Left lung (tissue), 10 donors: Measurements from ENCODE around the gene FBXO15. TPM values are rescaled to one million over a fixed set of nuclear protein-coding genes. Genes with fewer than 3 reads are reported as not detected.

ENCODE experiments used
- ATAC-seq: fragments of 200-7000 bp; cut with Tn5 transposase; one replicate; pipeline ENCODE4 v1.9.1; 2020; ENCODE audit warnings: moderate library complexity
- DNase-seq, 4 donors: peaks; one replicate each; pipeline ENCODE4 v3.0.0-alpha.2; 2013 to 2020
- H3K27ac ChIP-seq, 2 donors: fragments of 200-600 bp; sonication (generic) in 1 of 2; one replicate each; pipeline versions ENCODE4 v1.5.0 to v1.8.0; 2020 to 2021
- H3K27me3 ChIP-seq, 2 donors: fragments of 200-600 bp; sonication (generic) in 1 of 2; one replicate each; pipeline versions ENCODE4 v1.5.0 to v1.8.0; 2020 to 2021
- H3K36me3 ChIP-seq, 2 donors: fragments of 200-600 bp; sonication (generic) in 1 of 2; one replicate each; pipeline versions ENCODE4 v1.5.0 to v1.8.0; 2020 to 2021
- H3K4me1 ChIP-seq, 2 donors: fragments of 200-600 bp; one replicate each; pipeline ENCODE4 v1.8.0; 2021
- H3K4me3 ChIP-seq, 2 donors: fragments of 200-600 bp; sonication (generic) in 1 of 2; one replicate each; pipeline versions ENCODE4 v1.5.0 to v1.8.0; 2020 to 2021; ENCODE audit warnings: mild to moderate bottlenecking in 1 of 2
- H3K9me3 ChIP-seq, 2 donors: fragments of 200-600 bp; sonication (generic) in 1 of 2; one replicate each; pipeline versions ENCODE4 v1.5.0 to v1.8.0; 2020 to 2021
- intact Hi-C, 2 donors: fragments of 100-400 bp; cut with DNase I; formaldehyde crosslinking; loops; one replicate each; pipeline versions ENCODE4 v1.11.2 to v1.14.2; 2022
- polyA plus RNA-seq, 6 donors: library from polyadenylated mRNA; unstranded; fragments of 120-200 nt; gene quantifications; one replicate each; pipeline ENCODE4 v1.2.1, GENCODE V29; 2013; ENCODE audit not compliant: insufficient read length in 6 of 6
- total RNA-seq, 2 donors: library from RNA; stranded (reverse); fragmentation: NEBNext Ultra II Directional; extraction: Animal tissue kit (Norgen Biotek cat#: 25700); gene quantifications; one replicate each; pipeline ENCODE4 v1.2.1, GENCODE V29; 2021
- TF ChIP-seq, protein P1 (sequence below), 2 donors: fragments of 200-600 bp; sonication (generic) in 1 of 2; IDR thresholded peaks; one replicate each; pipeline versions ENCODE4 v1.5.0 to v1.8.0; 2021; ENCODE audit warnings: antibody characterized with exemption in 2 of 2
- donor health status: DM: no; HTN: yes; CAD: no.
- donor health status: DM: no; HTN: no; CAD: no.

The FBXO15 gene
- total and polyA plus RNA-seq, 8 donors = 1.1 to 5.0 (median 2.8) TPM

DNA sequence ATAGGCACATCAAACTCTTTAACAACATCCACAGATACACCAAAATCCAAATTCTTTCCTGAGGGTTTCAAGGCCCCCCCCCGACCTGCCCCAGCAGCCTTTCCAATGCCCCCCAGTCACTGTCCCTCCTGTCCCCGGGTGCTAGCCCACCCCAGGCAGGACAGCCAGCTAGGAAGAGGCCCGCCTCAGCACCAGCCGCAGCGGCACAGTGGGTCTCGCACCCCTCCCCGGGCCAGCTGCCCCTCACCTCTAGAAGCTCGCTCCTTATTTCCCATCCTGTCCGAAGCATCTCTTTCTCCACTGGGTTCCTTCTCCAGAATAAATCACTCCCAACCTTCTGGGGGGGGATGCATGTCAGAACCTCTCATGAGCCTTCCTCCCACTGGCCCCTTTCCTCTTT lies 69.4 kb downstream of the FBXO15 start:
- no peak overlapping the region for H3K27ac ChIP-seq
- ATAC-seq (no peak), DNase-seq (no peak)
- no peaks in the 10 kb centered on the region for H3K27me3 ChIP-seq
- intact Hi-C loops = no loop called here
- no peak overlapping the region for H3K4me3 ChIP-seq
- no peaks in the 10 kb centered on the region for H3K4me1 ChIP-seq
- no peaks in the 10 kb centered on the region for H3K9me3 ChIP-seq
- H3K36me3 ChIP-seq = no peaks in the 10 kb centered on the region
- TF ChIP-seq, protein P1, sequence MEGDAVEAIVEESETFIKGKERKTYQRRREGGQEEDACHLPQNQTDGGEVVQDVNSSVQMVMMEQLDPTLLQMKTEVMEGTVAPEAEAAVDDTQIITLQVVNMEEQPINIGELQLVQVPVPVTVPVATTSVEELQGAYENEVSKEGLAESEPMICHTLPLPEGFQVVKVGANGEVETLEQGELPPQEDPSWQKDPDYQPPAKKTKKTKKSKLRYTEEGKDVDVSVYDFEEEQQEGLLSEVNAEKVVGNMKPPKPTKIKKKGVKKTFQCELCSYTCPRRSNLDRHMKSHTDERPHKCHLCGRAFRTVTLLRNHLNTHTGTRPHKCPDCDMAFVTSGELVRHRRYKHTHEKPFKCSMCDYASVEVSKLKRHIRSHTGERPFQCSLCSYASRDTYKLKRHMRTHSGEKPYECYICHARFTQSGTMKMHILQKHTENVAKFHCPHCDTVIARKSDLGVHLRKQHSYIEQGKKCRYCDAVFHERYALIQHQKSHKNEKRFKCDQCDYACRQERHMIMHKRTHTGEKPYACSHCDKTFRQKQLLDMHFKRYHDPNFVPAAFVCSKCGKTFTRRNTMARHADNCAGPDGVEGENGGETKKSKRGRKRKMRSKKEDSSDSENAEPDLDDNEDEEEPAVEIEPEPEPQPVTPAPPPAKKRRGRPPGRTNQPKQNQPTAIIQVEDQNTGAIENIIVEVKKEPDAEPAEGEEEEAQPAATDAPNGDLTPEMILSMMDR (IDR thresholded peaks at IDR 0.05) = no peak

DNA sequence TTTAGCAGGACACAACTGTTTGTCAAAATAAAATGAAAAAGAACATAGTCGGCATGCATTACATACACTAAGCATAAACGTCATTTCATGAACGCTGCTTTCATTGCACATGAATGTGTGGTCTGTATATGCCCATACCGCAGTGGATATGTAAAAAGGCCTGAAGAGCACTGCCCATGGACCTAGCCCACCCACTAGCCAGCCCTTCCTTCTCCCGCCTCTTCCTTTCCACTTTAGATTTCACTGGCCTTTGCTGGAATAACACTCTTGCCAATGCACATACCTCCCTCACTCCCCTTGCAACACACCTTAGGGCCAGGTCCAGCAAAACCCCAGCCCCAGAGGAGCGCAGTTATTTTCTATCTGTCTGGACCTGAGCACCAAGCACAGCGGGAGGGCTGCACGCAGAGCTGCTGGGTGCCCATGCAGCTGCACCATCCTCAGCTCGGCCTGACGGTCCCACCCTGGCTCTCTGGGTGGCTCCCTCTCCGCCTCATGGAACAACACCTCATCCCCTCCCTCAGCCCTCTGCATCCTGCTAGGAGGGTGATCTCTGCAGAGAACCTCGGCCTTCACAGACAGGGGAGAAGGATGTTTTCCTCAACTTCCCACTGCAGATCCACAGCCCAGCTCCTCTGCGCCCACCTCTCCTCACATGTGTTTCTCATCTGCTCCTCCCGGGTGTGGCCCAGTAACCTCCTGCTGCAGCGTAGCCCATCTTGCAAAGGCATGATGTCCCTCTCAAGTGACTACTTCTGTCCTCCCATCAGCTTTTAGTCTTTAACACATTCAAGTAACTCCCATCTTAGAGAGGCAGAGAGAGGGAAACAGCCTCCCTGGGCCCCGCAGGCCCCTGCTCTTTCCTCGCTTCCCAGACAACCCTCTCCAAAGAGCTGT lies 72.7 kb downstream of the FBXO15 start:
- H3K9me3 ChIP-seq = no peaks in the 10 kb centered on the region
- ATAC-seq (no peak), DNase-seq (no peak)
- H3K4me1 ChIP-seq = no peaks in the 10 kb centered on the region
- H3K27me3 ChIP-seq = no peaks in the 10 kb centered on the region
- no peak overlapping the region for H3K4me3 ChIP-seq
- intact Hi-C loops = no loop called here
- H3K27ac ChIP-seq = no peak overlapping the region
- no peaks in the 10 kb centered on the region for H3K36me3 ChIP-seq
- TF ChIP-seq, protein P1 (IDR thresholded peaks at IDR 0.05) = no peak

DNA sequence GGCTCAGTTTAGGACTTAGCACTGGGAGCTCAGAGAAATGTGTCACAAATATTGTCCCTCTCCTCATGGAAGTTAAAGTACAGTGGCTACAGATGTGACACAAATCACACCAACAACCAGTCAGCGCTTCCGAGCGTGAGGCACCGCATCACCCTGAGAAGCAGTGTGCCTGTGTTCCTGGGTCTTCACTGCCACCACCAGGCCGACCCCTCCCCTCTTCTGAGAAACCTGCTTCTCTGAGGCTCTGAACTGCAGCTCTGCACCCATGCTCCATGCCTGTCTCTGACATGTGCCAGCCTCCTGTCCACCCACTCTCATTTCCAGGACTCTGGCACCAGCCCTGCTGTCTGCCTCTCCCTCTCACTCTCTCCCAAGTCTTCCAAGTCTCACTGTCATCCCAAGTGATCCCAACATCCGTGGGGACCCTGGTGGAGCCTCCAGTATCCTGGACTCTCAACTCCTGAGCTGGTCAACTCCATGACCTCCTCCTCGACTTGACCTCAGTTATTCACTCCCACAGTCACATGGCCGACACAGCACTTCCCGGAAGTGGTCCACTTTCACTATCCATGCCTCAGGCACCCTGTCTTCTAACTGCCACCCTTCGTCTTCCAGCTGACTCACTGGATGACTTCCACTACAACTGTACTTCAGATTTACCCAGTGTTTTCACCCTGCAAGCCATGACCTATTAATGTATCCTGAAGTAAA lies 73.5 kb downstream of the FBXO15 start:
- ATAC-seq (no peak), DNase-seq (no peak)
- no peaks in the 10 kb centered on the region for H3K27me3 ChIP-seq
- H3K4me1 ChIP-seq = no peaks in the 10 kb centered on the region
- H3K4me3 ChIP-seq = no peak overlapping the region
- no peaks in the 10 kb centered on the region for H3K36me3 ChIP-seq
- intact Hi-C loops = no loop called here
- no peaks in the 10 kb centered on the region for H3K9me3 ChIP-seq
- TF ChIP-seq, protein P1 (IDR thresholded peaks at IDR 0.05) = no peak
- no peak overlapping the region for H3K27ac ChIP-seq

DNA sequence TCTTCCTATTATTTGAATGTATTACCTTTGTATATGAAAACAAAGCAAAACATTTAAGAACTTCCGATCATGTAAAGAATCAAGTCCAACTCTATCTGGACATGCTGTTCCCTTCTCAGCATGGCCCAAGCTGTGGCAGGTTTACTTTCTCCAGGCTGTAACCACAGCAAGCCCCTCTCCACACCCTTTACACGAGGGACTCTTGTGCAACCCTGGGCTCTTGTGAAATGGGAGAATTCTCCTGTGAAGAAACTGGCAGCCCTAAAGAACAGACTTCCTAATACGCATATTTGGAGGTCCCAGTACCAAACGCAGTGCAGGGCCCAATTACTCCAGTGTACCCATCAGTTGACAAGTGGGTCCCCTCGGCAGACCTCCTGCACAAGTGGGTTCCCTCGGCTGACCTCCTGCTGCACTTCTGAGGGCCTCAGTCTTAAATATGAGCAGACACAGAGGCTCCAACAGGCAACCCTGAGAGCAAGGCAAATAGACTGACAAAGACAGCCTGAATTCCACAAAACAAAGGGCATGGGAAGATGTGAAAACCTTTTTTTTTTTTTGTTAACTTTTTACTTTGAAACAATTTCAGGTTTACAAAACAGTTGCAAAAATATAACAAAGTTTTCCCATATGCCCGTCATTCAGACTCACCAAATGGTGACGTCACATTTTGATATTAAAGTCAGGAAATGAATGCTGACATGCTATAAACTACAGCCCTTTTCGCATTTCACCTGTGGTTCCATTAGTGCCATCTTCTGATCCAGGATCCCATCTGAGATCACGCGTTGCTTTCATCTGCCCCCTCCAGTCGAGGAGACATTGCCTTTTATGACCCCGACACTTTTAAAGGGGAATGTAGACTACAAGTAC lies 78.2 kb downstream of the FBXO15 start:
- no peak overlapping the region for H3K4me3 ChIP-seq
- no peaks in the 10 kb centered on the region for H3K36me3 ChIP-seq
- TF ChIP-seq, protein P1 (IDR thresholded peaks at IDR 0.05) = no peak
- H3K27ac ChIP-seq = no peak overlapping the region
- intact Hi-C loops = no loop called here
- H3K9me3 ChIP-seq = no peaks in the 10 kb centered on the region
- DNase-seq (peak in 1 of 4 donors; percentile 21), ATAC-seq (peak; percentile 81)
- H3K27me3 ChIP-seq = peaks cover 0 to 5% of the 10 kb centered on the region in 2 donors
- no peaks in the 10 kb centered on the region for H3K4me1 ChIP-seq
